ENCODE results near the gene GDF9.

GDF9 gene

DNA sequence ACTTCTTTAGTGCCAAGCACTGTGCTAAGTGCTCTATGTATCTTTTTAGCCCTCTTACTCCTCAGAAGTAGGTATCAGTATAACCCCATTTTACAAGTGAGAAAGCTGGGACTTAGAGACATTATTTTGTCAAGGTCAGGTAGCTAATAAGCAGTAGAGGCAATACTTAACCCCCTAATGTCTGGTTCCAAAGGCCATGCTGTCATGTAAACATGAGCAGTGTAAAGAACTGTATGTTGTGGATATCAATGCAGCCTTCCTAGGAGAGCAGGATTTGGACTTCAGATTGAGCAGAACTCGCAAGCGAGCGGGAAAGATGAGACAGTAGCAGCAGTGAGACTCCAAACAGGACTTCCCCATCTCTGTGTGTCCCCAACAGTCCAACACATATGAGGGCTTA lies 32.2 kb downstream of the GDF9 start:
- no peak for DNase-seq

DNA sequence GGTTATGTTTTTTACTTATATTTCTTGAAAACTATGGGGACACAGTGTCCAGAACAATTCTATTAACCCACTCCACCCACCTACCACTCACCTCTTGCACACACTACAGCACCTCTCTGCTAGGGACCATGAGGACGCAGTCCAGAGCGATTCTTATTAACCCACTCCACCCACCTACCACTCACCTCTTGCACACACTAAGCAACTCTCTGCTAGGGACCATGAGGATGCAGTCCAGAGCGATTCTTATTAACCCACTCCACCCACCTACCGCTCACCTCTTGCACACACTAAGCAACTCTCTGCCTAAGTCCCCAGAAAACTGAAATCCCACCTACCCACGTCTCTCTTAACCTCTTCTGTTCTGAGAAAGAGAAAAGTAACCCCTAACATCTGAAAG lies 33.7 kb downstream of the GDF9 start:
- DNase-seq: no peak

DNA sequence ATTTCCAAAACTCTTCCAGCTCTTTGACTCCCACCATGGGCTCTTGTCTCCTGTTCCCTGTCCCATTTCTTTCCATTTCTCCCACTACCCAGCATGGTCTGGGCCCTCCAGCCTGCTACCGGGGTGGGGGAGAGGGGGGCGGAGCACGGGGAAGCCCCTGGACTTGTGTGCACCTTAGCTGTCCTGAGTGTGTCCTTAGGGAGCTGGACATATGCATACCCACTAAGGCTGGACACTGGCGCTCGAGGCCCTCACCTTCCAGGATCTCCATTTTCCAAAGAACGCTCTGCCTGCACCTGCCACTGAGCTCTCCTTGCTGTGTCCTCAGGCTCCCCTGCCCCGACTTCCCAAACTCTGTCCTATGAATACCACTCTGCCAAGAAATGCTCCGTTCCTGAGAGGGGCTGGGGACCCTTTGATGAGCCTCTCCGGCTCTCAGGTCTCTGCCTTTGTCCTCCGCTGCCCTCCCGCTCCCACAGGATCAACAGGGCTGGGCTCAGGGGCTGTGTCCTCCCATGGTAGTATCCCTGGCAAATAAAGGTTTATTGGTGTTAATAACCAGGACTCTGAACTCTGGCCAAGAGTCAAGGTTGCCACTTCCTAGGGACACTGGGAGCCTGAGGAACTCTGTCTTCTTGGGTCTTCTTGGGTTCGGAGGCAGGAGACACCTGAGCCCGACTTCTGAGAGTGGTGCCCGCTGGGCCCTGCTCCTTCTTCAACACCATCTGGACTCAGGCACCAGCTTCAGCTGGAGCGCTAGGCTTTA lies 35.0 kb downstream of the GDF9 start:
- no peak for DNase-seq

DNA sequence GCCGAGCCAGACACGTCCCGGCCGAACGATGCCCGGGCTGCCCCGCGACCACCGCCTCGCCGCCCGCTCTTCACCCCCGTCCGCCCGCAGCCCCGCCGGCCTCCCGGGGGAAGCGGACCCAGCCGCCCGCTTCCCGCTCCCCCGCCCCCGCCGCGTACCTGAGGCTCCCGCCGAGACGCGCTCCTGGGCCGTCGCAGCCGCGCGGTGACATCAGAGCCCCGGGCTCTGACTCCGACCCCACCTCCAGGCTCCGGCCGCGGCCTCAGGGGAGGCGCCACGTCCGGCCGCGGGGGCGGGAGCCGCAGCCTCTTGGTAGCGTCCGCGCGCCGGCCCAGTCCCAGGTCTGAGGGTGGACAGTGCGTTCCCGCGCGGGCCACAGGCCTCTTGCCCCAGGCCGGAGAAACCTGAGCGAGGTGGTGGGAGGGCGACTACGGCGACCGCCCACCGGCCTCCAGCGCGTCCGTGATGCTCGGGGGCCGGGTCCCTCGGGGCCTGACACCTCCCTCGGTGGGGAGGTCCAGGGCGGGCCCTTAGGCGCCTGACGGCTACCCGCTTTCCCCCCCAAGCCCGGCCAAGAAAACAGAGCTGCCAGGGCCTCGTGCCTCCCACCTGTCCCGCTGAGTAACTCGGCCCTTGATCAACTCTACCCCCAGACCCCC lies 35.7 kb downstream of the GDF9 start, which contains the start of gene SHROOM1:
SHROOM1 (minus strand) TSS at position 212 of the 659 bp plus-strand sequence. CDS start 4,507 bp downstream, outside the sequence.
- peak; percentile 40 for DNase-seq

DNA sequence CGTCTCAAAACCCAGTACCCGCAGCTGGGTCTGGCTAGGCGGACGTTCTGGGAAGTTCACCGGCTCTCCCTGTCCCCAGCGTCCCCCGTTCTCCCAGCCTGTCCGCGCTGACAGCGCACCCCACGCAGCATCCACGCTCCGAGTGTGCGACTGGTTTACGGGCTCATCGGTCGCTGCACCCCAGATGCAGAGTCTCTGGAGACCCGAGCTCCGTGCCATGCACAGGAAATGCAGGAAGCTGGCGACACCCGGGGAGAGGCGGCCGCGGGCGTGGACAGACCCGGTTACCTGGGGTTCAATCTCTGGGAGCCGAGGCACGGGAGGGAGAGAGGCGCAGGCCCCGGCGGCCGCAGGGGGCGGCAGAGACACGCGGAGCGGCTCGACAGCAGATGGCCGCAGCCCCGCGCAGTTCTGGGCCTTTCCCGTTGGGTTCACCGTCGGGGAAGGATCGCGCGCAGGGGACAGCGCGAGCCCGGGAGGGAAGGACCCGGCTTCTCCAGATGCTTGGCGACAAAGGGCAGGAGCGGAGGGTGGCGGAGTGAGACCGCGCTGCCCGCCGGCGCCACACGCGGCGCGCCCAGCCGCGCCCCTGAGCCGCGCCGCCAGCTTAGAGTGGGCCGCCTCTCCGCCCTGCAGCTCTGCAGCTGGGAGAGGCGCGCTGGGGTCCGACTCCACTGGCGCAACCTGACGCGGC lies 36.4 kb downstream of the GDF9 start:
- peak; percentile 80 for DNase-seq

DNA sequence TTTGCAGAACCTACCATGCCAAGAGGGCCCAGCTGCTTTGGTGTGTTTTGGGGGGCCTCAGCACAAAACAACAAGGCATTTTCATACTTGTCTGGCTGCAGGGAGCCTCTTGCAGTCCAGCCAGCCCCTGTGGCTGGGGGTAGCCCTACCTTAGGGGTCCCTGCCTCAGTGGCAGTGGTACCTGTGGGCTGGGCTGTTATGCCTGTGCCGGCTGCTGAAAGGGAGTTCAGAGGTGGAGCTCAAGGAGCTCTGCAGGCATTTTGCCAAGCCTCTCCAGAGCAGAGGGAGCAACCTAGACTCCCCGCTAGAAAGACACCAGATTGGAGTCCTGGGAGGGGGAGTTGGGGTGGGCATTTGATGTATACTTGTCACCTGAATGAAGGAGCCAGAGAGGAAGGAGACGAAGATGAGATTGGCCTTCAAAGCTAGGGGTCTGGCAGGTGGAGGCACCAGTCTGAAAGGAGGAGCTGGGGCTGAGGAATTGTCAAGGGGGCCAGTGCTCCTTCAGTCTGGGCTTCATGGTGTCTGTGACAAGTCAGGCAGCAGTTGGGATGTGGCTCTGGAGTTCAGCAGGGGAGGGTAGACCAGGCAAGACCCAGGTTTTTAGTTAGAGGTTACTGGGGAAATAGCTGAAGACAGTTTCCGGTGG lies 37.3 kb downstream of the GDF9 start:
- no peak for DNase-seq

DNA sequence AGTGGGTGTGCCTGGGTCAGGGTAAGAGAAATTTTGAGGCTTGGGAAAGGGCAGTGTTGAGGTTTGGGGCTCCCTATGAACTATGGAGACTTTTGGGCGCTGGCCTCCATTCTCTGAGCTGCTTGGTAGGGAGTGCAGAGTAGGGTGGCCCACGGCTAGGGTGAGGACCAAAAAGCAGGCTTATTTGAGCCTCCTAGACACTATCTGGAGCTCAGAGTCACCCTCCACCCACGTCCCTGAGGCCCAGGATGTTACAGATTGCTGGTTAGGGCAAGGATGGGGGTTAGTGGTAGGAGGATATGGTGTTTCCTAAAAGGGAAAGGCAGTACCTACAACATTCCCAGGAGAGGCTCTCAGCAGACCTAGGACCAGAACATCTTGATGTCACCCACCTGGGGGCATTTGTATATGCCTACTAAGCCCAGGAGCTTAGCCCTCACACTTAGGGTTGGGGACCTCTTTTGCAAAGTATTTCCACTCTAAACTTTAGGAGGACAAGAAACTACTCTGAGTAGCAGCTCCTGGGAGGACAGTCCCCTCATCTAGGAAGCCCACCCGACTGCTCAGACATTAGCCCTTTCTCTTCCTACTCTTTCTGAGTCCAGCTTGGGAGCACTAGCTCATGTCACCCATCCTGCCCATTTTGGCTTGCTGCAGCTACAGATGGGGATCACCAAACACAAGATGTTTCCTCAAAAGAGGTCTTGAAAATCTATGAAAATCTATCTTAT lies 38.2 kb downstream of the GDF9 start:
- DNase-seq: no peak

DNA sequence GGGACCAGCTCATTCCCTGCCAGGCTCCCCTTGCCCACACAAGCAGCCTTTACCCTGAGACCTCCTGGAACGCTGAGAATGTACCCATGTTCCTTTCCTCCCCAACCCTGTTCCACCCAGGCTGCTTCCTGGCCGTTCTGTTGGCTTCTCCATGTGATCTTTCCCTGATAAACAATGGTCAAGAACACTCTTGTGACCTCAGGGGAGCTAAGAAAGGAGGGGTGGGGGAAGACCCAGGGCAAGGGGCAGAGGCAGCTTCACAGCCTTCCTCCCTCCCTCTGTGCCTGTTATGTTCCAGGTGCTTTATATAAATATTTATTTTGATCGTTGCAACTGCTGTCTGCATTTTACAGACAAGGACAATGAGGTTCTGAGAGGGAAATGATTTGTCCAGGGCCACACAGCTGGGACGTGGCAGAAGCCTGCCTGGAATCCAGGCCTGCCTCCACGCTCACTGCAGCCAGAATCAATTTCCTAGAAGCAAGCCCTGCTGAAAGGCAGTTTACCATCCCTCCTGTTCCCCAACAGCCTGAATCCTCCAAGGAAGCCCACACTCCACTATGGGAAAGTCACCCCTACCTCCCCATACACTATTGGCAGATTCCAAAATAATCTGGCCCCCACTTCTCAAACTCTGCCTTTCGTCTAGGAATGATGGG lies 39.7 kb downstream of the GDF9 start:
- DNase-seq: no peak

DNA sequence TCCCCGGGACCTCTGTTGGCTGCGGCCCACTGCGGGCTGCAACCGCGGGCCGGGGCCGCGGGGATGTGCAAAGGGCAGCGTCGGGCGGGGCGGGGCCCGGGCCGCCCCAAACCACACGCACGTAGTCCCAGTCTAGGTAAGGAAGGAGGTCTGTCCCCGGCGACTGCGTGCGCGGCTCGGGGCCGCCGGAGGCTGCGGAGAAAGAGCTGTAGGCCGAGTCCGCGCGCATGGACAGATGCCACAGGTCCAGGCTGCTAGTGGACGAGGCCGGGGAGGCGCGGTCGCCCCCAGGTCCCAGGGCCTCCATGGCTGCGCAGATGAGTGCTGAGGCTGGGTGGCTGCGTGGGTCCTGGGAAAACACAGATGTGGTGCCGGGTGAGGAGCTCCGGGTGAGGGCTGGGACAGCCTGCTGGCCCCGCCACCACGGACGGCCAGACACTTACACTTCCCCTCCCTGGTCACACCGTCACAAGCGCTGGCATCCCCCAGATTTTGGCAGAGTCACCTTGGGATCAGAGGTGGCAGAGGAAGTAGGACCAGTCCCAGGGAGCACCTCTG lies 40.4 kb downstream of the GDF9 start:
- DNase-seq: peak; percentile 30

DNA sequence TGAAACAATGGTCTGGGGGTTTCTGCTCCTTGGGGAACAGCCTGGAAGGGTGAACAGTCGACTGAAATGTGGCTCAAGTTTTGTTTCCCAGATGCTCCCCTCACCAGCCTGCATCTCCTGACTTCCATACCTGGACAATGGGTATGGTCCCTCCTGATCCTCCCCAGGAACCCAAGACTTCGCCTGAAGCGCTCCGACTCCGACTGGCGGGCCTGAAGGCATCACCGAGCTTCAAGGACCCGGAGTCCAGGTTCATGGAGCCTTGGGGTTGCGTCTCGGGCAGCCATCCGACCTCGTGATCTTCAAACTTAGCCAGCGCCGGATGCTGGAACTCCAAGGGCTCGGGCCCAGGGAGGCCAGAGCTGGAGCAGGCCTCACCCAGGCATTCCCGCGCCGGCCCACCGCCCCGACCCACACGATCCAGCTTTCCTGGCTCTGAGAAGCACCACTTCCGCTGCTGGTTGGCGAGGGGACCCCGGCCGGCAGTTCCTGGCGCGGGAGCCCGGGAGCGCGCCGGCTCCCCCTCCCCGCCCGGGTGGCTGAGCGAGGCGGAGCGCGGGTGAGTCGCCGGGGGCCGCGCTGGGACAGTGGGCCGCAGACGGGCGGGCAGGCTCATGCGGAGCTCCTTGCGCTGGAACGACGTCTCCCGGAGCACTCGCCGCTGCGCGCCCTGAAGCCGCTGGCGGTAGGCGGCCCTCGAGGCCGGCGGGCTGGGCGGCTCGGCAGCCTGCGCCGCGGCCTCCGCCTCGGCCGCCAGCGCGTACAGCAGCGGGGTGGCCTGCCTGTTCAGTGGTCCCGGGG lies 41.0 kb downstream of the GDF9 start:
- peak; percentile 19 for DNase-seq

DNA sequence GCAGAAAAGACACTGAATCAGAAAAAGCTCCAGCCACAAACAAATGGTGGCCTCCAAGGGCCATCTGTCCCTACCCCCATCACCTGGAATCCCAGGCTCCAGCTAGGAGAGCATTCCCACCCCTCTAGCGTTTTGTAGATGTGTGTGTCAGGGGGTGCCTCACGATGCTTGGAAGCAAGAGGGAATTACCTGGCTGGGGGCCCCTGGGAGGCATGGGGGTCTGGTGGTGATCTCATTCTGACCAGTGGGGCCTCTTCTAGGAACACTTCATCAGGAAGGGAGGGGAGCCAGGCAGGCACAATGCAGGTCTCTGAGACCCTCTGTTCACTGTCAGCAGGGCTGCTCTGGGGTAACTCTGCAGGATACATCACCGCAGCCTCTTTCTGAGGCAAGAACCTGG lies 41.8 kb downstream of the GDF9 start:
- no peak for DNase-seq

DNA sequence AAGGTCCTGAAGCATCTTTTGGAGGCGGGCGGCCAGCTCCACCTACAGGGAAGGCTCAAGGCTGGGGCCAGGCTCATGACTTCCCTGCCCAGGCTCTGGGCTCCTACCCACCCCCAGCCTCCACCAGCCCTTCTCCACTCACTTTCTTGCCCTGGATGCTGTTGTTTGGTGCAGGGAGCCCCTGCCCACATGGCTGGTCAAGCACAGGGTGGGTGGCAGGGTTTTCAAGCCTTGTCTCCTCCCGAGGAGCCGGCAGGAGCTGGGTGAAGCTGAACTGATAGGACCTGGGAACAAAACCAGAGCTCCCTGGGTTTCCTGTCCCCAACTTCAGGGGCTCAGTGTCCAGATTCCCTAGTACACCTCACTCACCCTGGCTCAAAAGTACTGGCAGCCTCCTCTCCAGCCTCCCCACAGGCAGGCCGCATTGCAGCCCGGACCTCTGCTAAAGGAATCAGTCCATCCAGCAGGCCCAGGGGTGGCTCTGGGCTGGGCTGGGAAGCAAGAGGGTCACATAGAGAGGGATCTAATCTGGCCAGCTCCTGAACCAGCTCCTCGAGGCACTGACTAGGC lies 42.7 kb downstream of the GDF9 start:
- DNase-seq: no peak

DNA sequence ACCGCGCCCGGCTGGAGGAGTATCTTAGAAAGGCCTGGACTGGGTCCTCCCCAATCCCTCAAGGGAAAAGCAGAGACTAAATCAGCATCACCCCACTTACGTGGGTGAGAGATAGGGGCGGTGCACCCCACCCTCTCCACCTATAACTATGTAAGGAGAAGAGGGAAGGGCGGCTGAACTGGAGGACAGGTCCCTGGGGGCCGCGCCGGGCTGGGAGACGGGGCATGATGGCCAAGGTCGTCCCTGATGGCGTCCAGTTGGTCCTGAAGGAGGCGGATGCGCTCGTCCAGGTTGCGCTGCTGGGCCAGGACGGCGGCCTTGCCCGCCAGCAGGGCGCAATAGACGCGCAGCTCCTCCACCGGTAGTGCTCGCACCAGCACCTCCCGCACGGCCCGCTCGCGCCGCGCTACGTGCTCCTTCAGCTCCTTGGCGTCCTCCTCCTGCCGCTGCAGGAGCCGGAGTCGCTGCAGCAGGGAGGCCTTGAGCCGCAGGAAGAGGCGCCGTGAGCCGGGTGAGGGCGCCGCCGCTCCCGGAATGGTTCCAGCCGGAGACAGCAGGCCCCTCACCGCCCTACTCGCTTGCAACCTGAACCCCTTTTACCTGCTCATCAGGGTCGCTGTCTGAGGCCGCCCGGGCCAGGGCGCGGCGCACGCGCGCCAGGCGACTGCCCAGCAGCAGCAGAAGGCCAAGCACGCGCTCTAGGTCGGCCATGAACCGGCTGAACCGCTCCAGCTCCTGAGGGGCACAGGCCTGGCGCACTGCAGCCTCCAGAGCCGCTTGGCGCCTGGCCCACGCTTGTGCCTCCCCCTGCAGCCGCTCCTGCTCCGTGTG lies 43.4 kb downstream of the GDF9 start:
- peak; percentile 51 for DNase-seq

DNA sequence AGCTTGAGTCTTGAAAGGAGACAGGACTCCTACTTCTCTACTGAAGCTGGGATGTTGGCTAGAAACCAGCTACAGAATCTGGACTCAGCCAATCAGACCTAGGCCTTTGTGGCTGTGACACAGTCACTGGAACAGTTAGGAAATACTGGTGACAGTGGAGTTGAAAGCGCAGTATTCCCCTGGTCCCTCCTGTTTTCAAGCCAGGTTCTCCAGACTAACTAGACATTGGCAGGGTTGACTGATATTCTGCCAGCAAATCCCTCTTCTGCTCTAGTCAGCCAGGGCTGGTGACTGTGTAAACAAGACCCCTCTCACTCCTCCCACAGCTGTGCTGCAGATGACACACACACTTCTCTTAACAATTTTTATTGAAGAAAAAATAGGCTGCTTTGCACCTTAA lies 44.5 kb downstream of the GDF9 start:
- DNase-seq: no peak

DNA sequence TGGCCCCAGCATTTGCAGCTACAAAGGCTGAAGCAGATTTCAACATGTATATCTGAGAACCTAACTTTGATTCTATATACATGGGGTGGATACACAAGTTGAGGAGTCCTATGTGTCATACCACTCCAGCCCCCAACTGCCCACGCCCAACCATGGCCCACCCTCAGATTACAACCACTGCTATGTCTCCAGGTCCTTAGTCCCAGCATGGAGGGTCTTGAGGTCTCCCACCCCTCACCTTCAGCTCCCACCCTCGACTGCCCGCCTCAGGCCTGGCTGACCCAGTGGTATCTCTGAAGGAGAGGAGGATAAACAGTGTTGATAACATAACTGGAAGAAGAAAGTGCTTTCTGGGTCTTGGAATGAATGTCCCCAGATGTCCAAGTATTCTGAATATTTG lies 44.9 kb downstream of the GDF9 start:
- DNase-seq: no peak

DNA sequence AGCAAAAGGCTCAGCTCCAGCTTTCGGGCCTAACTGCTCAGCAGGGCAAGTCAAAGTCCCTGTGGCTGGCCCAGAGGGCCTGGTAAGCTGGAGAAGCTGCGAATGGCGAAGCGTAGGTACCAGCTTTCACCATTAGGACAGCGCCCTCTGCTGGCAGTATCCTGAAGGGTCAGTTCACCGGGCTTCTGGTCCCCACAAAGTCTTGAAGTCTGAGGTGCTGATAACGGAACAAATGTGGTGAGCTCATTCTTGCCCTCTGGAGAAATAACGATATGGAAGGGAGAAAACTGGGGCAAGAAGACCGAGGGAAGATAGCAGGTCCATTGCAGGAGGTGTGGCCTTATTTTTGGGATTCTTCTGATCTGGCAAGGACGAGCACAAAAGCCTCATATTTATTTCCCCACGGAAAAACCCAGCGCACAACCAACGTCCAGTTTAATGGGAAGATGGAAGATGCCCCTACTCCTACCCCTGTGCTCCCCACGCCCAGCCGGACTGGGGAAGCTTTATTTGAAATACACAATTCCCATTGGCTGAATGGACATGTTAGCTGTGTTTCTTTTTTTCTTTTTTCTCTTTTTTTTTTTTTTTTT lies 46.0 kb downstream of the GDF9 start:
- peak; percentile 96 for DNase-seq

DNA sequence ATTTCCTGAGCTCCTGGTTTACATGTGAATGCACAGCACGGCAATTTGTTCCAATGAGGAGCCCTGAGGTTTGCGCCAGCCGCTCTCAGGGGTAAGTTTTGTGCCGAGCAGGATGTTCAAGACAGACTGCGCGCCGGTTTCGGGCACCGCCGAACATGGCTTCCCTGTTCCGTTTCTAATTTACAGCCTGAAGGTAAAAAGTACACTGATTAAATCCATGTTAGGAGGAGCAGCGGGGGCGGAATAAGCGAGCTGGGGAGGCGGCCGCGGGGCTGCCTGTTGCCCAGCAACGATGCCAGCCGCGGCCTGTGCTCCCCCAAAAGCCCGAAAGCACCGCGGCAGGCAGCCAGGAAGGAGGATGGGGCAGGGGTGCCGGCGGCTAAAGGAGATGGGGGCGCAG lies 46.8 kb downstream of the GDF9 start:
- DNase-seq: peak; percentile 18

DNA sequence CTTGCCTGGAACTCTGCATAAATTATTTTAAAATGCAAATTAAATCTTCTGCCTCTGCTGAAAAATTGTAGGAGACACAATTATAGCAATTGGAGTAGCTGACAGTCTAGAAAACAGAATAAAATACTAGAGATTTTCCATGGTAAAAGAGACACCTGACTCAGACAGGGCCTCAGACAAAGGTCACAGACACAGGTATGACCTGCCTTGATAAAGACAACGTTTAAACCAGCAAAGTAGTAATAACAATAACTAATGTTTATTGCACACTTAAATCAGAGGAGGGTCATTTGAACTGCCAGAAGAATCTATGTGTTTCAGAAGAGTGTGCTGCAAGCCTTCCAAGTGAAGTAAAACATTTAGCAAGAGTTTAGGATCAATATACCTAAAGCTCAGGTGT lies 49.3 kb downstream of the GDF9 start:
- no peak for DNase-seq

DNA sequence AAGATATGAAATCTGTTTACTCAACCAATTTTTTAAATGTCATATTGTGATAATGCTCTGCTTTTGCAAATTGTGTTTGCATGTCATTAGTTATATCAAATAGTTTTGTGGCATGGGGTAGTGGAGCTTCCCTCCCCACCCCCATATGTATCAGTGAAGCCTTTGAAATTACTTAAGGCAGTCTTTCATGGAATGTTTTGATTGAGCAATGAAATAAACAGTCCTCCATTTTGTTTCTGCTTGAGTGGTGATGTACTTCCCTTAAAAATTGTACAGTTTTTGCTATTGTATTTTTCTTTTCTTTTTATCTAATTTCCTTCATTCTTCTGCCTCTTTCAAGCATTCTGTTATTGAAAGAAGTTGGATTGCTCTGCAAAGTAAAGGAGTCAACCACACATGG lies 49.7 kb downstream of the GDF9 start:
- no peak for DNase-seq

Data from activated CD4-positive, alpha-beta T cell treated with anti-CD3 and anti-CD28 coated beads for 48 hours (primary cell).